Measurements from ENCODE around the gene TLL2.

Gene TLL2

GRCh38 chr10:96536129-96536528 is 22.4 kb upstream of the TLL2 start:
- peaks cover 1 to 7% of the 10 kb centered on the region in 2 donors for H3K36me3 ChIP-seq (ENCODE audit: control insufficient read depth in 2 of 2, insufficient read depth in 2 of 2, low read length in 2 of 2)
- H3K9me3 ChIP-seq (ENCODE audit: control insufficient read depth in 2 of 2, low read length in 2 of 2), result no peaks in the 10 kb centered on the region
- H3K27ac ChIP-seq (ENCODE audit: low read length), result no peak overlapping the region
- no peak overlapping the region for H3K4me3 ChIP-seq (ENCODE audit: low read length in 2 of 2)
- H3K9ac ChIP-seq (ENCODE audit: low read length in 2 of 2), result no peak overlapping the region
- H3K27me3 ChIP-seq (ENCODE audit: control insufficient read depth in 1 of 2, insufficient read depth in 2 of 2, low read length in 2 of 2), result no peaks in the 10 kb centered on the region
- H3K4me1 ChIP-seq (ENCODE audit: control insufficient read depth, insufficient read depth, low read length), result no peaks in the 10 kb centered on the region

- H3K4me3 ChIP-seq (ENCODE audit: low read length in 2 of 2), result no peak overlapping the region
- no peaks in the 10 kb centered on the region for H3K9me3 ChIP-seq (ENCODE audit: control insufficient read depth in 2 of 2, low read length in 2 of 2)
- H3K27ac ChIP-seq (ENCODE audit: low read length), result no peak overlapping the region
- peaks cover 5 to 11% of the 10 kb centered on the region in 2 donors for H3K36me3 ChIP-seq (ENCODE audit: control insufficient read depth in 2 of 2, insufficient read depth in 2 of 2, low read length in 2 of 2)
- H3K9ac ChIP-seq (ENCODE audit: low read length in 2 of 2), result no peak overlapping the region
- H3K27me3 ChIP-seq (ENCODE audit: control insufficient read depth in 1 of 2, insufficient read depth in 2 of 2, low read length in 2 of 2), result no peaks in the 10 kb centered on the region
- no peaks in the 10 kb centered on the region for H3K4me1 ChIP-seq (ENCODE audit: control insufficient read depth, insufficient read depth, low read length)
These were observed 18.8 kb upstream of the TLL2 start for GRCh38 chr10:96532523-96532922.

GRCh38 chr10:96529634-96530279 is 16.0 kb upstream of the TLL2 start:
- Histone ChIP-seq H3K36me3 (ENCODE audit: control insufficient read depth in 2 of 2, insufficient read depth in 2 of 2, low read length in 2 of 2) (peaks cover 13 to 28% of the 10 kb centered on the region in 2 donors), H3K9ac (ENCODE audit: low read length in 2 of 2) (no peak overlapping the region), H3K4me3 (ENCODE audit: low read length in 2 of 2) (no peak overlapping the region), H3K27ac (ENCODE audit: low read length) (no peak overlapping the region), H3K4me1 (ENCODE audit: control insufficient read depth, insufficient read depth, low read length) (no peaks in the 10 kb centered on the region), H3K27me3 (ENCODE audit: control insufficient read depth in 1 of 2, insufficient read depth in 2 of 2, low read length in 2 of 2) (no peaks in the 10 kb centered on the region), H3K9me3 (ENCODE audit: control insufficient read depth in 2 of 2, low read length in 2 of 2) (no peaks in the 10 kb centered on the region)

- H3K4me3 ChIP-seq (ENCODE audit: low read length in 2 of 2), result no peak overlapping the region
- no peaks in the 10 kb centered on the region for H3K9me3 ChIP-seq (ENCODE audit: control insufficient read depth in 2 of 2, low read length in 2 of 2)
- H3K27ac ChIP-seq (ENCODE audit: low read length), result no peak overlapping the region
- no peaks in the 10 kb centered on the region for H3K4me1 ChIP-seq (ENCODE audit: control insufficient read depth, insufficient read depth, low read length)
- H3K36me3 ChIP-seq (ENCODE audit: control insufficient read depth in 2 of 2, insufficient read depth in 2 of 2, low read length in 2 of 2), result peaks cover 15 to 35% of the 10 kb centered on the region in 2 donors
- no peaks in the 10 kb centered on the region for H3K27me3 ChIP-seq (ENCODE audit: control insufficient read depth in 1 of 2, insufficient read depth in 2 of 2, low read length in 2 of 2)
- no peak overlapping the region for H3K9ac ChIP-seq (ENCODE audit: low read length in 2 of 2)
These were observed 11.0 kb upstream of the TLL2 start for GRCh38 chr10:96524741-96525140.

- H3K9me3 ChIP-seq (ENCODE audit: control insufficient read depth in 2 of 2, low read length in 2 of 2), result no peaks in the 10 kb centered on the region
- H3K27ac ChIP-seq (ENCODE audit: low read length), result no peak overlapping the region
- no peak overlapping the region for H3K9ac ChIP-seq (ENCODE audit: low read length in 2 of 2)
- H3K4me1 ChIP-seq (ENCODE audit: control insufficient read depth, insufficient read depth, low read length), result peaks cover 19% of the 10 kb centered on the region
- H3K27me3 ChIP-seq (ENCODE audit: control insufficient read depth in 1 of 2, insufficient read depth in 2 of 2, low read length in 2 of 2), result peaks cover 1 to 6% of the 10 kb centered on the region in 2 donors
- H3K36me3 ChIP-seq (ENCODE audit: control insufficient read depth in 2 of 2, insufficient read depth in 2 of 2, low read length in 2 of 2), result peaks cover 5 to 14% of the 10 kb centered on the region in 2 donors
- no peak overlapping the region for H3K4me3 ChIP-seq (ENCODE audit: low read length in 2 of 2)
These were observed 3.6 kb upstream of the TLL2 start for GRCh38 chr10:96517284-96517683.

GRCh38 chr10:96516337-96516736 is 2.6 kb upstream of the TLL2 start:
- no peak overlapping the region for H3K4me3 ChIP-seq (ENCODE audit: low read length in 2 of 2)

GRCh38 chr10:96513305-96513697 is 425 bp downstream of the TLL2 start:
- H3K27me3 ChIP-seq (ENCODE audit: control insufficient read depth in 1 of 2, insufficient read depth in 2 of 2, low read length in 2 of 2), result peaks cover 7 to 13% of the 10 kb centered on the region in 2 donors
- H3K27ac ChIP-seq (ENCODE audit: low read length), result no peak overlapping the region
- peak overlapping the region; percentile 73 to 75 for H3K4me3 ChIP-seq (ENCODE audit: low read length in 2 of 2)
- no peak overlapping the region for H3K9ac ChIP-seq (ENCODE audit: low read length in 2 of 2)
- H3K9me3 ChIP-seq (ENCODE audit: control insufficient read depth in 2 of 2, low read length in 2 of 2), result no peaks in the 10 kb centered on the region
- H3K4me1 ChIP-seq (ENCODE audit: control insufficient read depth, insufficient read depth, low read length), result peaks cover 19% of the 10 kb centered on the region
- H3K36me3 ChIP-seq (ENCODE audit: control insufficient read depth in 2 of 2, insufficient read depth in 2 of 2, low read length in 2 of 2), result no peaks in the 10 kb centered on the region

More at GRCh38 chr10:96516337-96516736, 2.6 kb upstream of the TLL2 start:
- H3K27ac ChIP-seq (ENCODE audit: low read length), result no peak overlapping the region
- peaks cover 7 to 13% of the 10 kb centered on the region in 2 donors for H3K27me3 ChIP-seq (ENCODE audit: control insufficient read depth in 1 of 2, insufficient read depth in 2 of 2, low read length in 2 of 2)
- no peaks in the 10 kb centered on the region for H3K9me3 ChIP-seq (ENCODE audit: control insufficient read depth in 2 of 2, low read length in 2 of 2)
- H3K36me3 ChIP-seq (ENCODE audit: control insufficient read depth in 2 of 2, insufficient read depth in 2 of 2, low read length in 2 of 2), result peaks cover 2 to 8% of the 10 kb centered on the region in 2 donors
- H3K4me1 ChIP-seq (ENCODE audit: control insufficient read depth, insufficient read depth, low read length), result peaks cover 19% of the 10 kb centered on the region
- no peak overlapping the region for H3K9ac ChIP-seq (ENCODE audit: low read length in 2 of 2)

GRCh38 chr10:96512524-96513304 is 1.0 kb downstream of the TLL2 start:
- Histone ChIP-seq H3K9ac (ENCODE audit: low read length in 2 of 2) (no peak overlapping the region), H3K27me3 (ENCODE audit: control insufficient read depth in 1 of 2, insufficient read depth in 2 of 2, low read length in 2 of 2) (peaks cover 7 to 13% of the 10 kb centered on the region in 2 donors), H3K27ac (ENCODE audit: low read length) (no peak overlapping the region), H3K36me3 (ENCODE audit: control insufficient read depth in 2 of 2, insufficient read depth in 2 of 2, low read length in 2 of 2) (no peaks in the 10 kb centered on the region), H3K9me3 (ENCODE audit: control insufficient read depth in 2 of 2, low read length in 2 of 2) (no peaks in the 10 kb centered on the region), H3K4me1 (ENCODE audit: control insufficient read depth, insufficient read depth, low read length) (peaks cover 19% of the 10 kb centered on the region), H3K4me3 (ENCODE audit: low read length in 2 of 2) (peak overlapping the region; percentile 73 to 75)

- Histone ChIP-seq H3K9me3 (ENCODE audit: control insufficient read depth in 2 of 2, low read length in 2 of 2) (no peaks in the 10 kb centered on the region), H3K27ac (ENCODE audit: low read length) (no peak overlapping the region), H3K4me1 (ENCODE audit: control insufficient read depth, insufficient read depth, low read length) (peaks cover 19% of the 10 kb centered on the region), H3K36me3 (ENCODE audit: control insufficient read depth in 2 of 2, insufficient read depth in 2 of 2, low read length in 2 of 2) (no peaks in the 10 kb centered on the region), H3K9ac (ENCODE audit: low read length in 2 of 2) (no peak overlapping the region), H3K27me3 (ENCODE audit: control insufficient read depth in 1 of 2, insufficient read depth in 2 of 2, low read length in 2 of 2) (peaks cover 7 to 13% of the 10 kb centered on the region in 2 donors), H3K4me3 (ENCODE audit: low read length in 2 of 2) (no peak overlapping the region)
These were observed 2.4 kb downstream of the TLL2 start for GRCh38 chr10:96511044-96511945.

GRCh38 chr10:96509017-96509641 is 4.6 kb downstream of the TLL2 start:
- no peak overlapping the region for H3K9ac ChIP-seq (ENCODE audit: low read length in 2 of 2)
- H3K27ac ChIP-seq (ENCODE audit: low read length), result no peak overlapping the region
- peaks cover 7 to 13% of the 10 kb centered on the region in 2 donors for H3K27me3 ChIP-seq (ENCODE audit: control insufficient read depth in 1 of 2, insufficient read depth in 2 of 2, low read length in 2 of 2)
- H3K4me1 ChIP-seq (ENCODE audit: control insufficient read depth, insufficient read depth, low read length), result peaks cover 15% of the 10 kb centered on the region
- no peak overlapping the region for H3K4me3 ChIP-seq (ENCODE audit: low read length in 2 of 2)
- H3K36me3 ChIP-seq (ENCODE audit: control insufficient read depth in 2 of 2, insufficient read depth in 2 of 2, low read length in 2 of 2), result no peaks in the 10 kb centered on the region
- no peaks in the 10 kb centered on the region for H3K9me3 ChIP-seq (ENCODE audit: control insufficient read depth in 2 of 2, low read length in 2 of 2)
